H1 (cell line): Measurements from ENCODE around the gene TEDC1. TPM values are rescaled to one million over a fixed set of nuclear protein-coding genes. Genes with fewer than 3 reads are reported as not detected.

Experiments used
- RFX5 ChIP-seq: IDR thresholded peaks from 2 replicates; pipeline ENCODE4 v1.6.1; 2011; ENCODE audit warnings: low read depth, low read length, improper control_type of control experiment, borderline replicate concordance
- SIN3A ChIP-seq, 2 experiments: IDR thresholded peaks in 1 of 2; conservative IDR thresholded peaks in 1 of 2; 2 replicates each; pipeline ENCODE4 v1.6.1; 2011 to 2012; ENCODE audit warnings: low read length in 2 of 2, improper control_type of control experiment in 1 of 2, low read depth in 1 of 2, mild to moderate bottlenecking in 1 of 2
- TAF7 ChIP-seq: optimal IDR thresholded peaks from 2 replicates; pipeline ENCODE3; 2011; ENCODE audit warnings: low read depth, mild to moderate bottlenecking, inconsistent platforms, low read length, moderate library complexity, borderline replicate concordance
- TCF12 ChIP-seq: IDR thresholded peaks from 2 replicates; pipeline ENCODE4 v1.6.1; 2011; ENCODE audit warnings: low read depth, mild to moderate bottlenecking, low read length
- TEAD4 ChIP-seq: IDR thresholded peaks from 2 replicates; pipeline ENCODE4 v1.6.1; 2012; ENCODE audit warnings: low read depth, low read length, inconsistent platforms, mixed read lengths
- polyA plus RNA-seq, 7 experiments: library from polyadenylated mRNA; depleted of rRNA in 3 of 7; stranded (reverse) in 5 of 7; unstranded in 2 of 7; fragments of >200 nt in 5 of 7; fragments of 200-250 nt in 2 of 7; gene quantifications; 1 replicate in 5 of 7; 2 replicates in 1 of 7; 4 replicates in 1 of 7; pipeline versions ENCODE4 v1.2.1 to v1.2.3, GENCODE V29; 2011 to 2013; ENCODE audit warnings: missing spikeins in 2 of 7, mixed read lengths in 2 of 7
- total RNA-seq: library from RNA; stranded (reverse); fragmentation: NEBNext Ultra II Directional; extraction: Animal tissue kit (Norgen Biotek cat#: 25700); gene quantifications from 2 replicates; pipeline ENCODE4 v1.2.1, GENCODE V29; 2021

TEDC1 gene
- total and polyA plus RNA-seq, 2 of the 8 experiments (the other 6 are each of a cell fraction or from before 2014, with no cell fraction given), result 5.6 to 14.8 TPM

- TF ChIP-seq SIN3A (conservative IDR thresholded peaks at IDR 0.05 in 1 of 2, IDR thresholded peaks at IDR 0.05 in 1 of 2; ENCODE audit: low read depth in 1 of 2, low read length in 2 of 2), result no peak
- no peak for TF ChIP-seq TCF12
- no peak for TF ChIP-seq RFX5
- TF ChIP-seq TEAD4, result no peak
- no peak for TF ChIP-seq TAF7
These were observed 48.2 kb upstream of the TEDC1 start (continued) for GRCh38 chr14:105442834-105443233.
